ENCODE measurements around the gene C1QL3. TPM values are rescaled to one million over a fixed set of nuclear protein-coding genes. Genes with fewer than 3 reads are reported as not detected.

Gene C1QL3
- not detected for total RNA-seq

DNA sequence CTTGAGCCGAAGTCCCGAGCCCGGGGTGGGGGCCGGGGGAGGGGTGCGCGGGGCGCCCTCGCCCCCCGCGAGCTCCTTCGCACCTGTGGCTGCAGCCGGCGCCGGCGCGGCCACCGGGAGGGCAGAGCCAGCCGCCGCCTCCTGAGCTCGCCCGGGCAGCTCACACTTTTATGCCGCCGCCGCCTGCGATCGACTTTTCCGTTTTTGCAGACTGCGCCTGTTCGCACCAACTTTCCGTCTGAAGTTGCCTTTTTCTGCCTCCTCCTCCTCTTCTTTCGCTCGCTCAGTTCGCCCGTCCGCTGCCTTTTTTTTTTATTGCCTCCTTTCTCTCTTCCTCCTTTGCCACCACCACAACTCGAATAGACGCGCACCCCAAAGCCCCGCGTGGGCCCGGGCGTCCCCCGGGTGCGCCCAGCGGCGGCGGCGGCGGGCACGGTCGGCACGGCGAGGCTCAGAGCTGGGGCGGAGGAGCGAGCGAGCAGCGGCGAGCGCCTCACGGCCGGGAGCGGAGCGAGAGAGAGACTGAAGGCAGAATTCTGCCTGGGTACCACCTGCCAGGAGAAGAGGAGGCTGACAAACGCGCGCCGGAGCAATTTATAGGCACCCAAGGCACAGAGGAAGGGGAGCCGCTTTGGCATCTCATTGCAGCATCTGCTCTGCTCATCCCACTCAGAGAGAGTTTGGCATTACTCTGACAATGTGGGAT is at the start of gene C1QL3:
Gene C1QL3, minus strand, starts transcription at position 569 of the 706 bp plus-strand sequence. CDS start 814 bp downstream, outside the sequence.

Other genes starting within 250 kb of the C1QL3 start
- gene PTER, start 84.9 kb downstream of the C1QL3 start, total RNA-seq = 10 to 100 TPM; 17.1 to 17.6 TPM